ENCODE data around the gene TMEM169. TPM values are rescaled to one million over a fixed set of nuclear protein-coding genes. Genes with fewer than 3 reads are reported as not detected.

TMEM169 gene
- total and polyA plus RNA-seq, 10 of the 15 experiments (the other 5 are each of a cell fraction or from before 2014, with no cell fraction given), result 0.23 to 3.2 (median 2.3) TPM

DNA sequence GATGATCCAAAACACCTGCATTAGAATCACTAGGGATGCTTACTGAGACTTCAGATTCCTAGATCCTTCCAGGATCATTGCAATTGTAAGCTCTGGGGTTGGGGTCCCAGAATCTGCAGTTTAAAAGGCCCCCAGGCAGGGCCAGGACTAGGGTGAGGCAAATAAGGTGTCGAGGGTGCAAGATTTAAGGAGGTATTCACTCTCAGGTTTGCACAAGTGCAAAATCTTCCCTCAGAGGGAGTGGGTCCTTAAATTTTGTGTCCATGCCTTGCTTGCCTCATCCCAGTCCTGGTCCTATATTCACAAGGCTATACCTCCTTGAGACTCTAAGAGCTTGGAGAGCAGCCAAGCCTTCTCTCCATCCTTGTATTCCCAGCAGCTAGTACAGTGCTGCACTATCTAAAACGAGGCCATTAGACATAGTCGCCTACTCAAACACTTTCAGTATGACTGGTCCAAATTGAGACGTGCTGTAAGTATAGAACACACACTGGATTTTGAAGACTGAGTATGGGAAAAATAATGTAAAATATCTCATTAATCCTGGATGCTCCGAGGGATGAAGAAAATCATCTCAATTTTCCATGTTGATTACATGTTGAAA is 36.7 kb upstream of the TMEM169 start (continued):
- TF ChIP-seq, protein P1, sequence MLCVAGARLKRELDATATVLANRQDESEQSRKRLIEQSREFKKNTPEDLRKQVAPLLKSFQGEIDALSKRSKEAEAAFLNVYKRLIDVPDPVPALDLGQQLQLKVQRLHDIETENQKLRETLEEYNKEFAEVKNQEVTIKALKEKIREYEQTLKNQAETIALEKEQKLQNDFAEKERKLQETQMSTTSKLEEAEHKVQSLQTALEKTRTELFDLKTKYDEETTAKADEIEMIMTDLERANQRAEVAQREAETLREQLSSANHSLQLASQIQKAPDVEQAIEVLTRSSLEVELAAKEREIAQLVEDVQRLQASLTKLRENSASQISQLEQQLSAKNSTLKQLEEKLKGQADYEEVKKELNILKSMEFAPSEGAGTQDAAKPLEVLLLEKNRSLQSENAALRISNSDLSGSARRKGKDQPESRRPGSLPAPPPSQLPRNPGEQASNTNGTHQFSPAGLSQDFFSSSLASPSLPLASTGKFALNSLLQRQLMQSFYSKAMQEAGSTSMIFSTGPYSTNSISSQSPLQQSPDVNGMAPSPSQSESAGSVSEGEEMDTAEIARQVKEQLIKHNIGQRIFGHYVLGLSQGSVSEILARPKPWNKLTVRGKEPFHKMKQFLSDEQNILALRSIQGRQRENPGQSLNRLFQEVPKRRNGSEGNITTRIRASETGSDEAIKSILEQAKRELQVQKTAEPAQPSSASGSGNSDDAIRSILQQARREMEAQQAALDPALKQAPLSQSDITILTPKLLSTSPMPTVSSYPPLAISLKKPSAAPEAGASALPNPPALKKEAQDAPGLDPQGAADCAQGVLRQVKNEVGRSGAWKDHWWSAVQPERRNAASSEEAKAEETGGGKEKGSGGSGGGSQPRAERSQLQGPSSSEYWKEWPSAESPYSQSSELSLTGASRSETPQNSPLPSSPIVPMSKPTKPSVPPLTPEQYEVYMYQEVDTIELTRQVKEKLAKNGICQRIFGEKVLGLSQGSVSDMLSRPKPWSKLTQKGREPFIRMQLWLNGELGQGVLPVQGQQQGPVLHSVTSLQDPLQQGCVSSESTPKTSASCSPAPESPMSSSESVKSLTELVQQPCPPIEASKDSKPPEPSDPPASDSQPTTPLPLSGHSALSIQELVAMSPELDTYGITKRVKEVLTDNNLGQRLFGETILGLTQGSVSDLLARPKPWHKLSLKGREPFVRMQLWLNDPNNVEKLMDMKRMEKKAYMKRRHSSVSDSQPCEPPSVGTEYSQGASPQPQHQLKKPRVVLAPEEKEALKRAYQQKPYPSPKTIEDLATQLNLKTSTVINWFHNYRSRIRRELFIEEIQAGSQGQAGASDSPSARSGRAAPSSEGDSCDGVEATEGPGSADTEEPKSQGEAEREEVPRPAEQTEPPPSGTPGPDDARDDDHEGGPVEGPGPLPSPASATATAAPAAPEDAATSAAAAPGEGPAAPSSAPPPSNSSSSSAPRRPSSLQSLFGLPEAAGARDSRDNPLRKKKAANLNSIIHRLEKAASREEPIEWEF (IDR thresholded peaks at IDR 0.05; ENCODE audit: insufficient replicate concordance, low read depth, low read length), result no peak
- TF ChIP-seq ATF7 (IDR thresholded peaks at IDR 0.05; ENCODE audit: low read depth), result peak; percentile 30; the same call in 1 of the 2 replicates
- TF ChIP-seq, protein P2, sequence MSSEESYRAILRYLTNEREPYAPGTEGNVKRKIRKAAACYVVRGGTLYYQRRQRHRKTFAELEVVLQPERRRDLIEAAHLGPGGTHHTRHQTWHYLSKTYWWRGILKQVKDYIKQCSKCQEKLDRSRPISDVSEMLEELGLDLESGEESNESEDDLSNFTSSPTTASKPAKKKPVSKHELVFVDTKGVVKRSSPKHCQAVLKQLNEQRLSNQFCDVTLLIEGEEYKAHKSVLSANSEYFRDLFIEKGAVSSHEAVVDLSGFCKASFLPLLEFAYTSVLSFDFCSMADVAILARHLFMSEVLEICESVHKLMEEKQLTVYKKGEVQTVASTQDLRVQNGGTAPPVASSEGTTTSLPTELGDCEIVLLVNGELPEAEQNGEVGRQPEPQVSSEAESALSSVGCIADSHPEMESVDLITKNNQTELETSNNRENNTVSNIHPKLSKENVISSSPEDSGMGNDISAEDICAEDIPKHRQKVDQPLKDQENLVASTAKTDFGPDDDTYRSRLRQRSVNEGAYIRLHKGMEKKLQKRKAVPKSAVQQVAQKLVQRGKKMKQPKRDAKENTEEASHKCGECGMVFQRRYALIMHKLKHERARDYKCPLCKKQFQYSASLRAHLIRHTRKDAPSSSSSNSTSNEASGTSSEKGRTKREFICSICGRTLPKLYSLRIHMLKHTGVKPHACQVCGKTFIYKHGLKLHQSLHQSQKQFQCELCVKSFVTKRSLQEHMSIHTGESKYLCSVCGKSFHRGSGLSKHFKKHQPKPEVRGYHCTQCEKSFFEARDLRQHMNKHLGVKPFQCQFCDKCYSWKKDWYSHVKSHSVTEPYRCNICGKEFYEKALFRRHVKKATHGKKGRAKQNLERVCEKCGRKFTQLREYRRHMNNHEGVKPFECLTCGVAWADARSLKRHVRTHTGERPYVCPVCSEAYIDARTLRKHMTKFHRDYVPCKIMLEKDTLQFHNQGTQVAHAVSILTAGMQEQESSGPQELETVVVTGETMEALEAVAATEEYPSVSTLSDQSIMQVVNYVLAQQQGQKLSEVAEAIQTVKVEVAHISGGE (CRISPR knock-in tag; IDR thresholded peaks at IDR 0.05), result no peak
- TF ChIP-seq RELA (IDR thresholded peaks at IDR 0.05; ENCODE audit: borderline replicate concordance, partially characterized antibody), result no peak
- TF ChIP-seq, protein P3, sequence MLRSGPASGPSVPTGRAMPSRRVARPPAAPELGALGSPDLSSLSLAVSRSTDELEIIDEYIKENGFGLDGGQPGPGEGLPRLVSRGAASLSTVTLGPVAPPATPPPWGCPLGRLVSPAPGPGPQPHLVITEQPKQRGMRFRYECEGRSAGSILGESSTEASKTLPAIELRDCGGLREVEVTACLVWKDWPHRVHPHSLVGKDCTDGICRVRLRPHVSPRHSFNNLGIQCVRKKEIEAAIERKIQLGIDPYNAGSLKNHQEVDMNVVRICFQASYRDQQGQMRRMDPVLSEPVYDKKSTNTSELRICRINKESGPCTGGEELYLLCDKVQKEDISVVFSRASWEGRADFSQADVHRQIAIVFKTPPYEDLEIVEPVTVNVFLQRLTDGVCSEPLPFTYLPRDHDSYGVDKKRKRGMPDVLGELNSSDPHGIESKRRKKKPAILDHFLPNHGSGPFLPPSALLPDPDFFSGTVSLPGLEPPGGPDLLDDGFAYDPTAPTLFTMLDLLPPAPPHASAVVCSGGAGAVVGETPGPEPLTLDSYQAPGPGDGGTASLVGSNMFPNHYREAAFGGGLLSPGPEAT (IDR thresholded peaks at IDR 0.05; ENCODE audit: low read depth), result peak; percentile 73; the same call in 1 of the 2 replicates
- TF ChIP-seq EGR1 (IDR thresholded peaks at IDR 0.05; ENCODE audit: borderline replicate concordance in 1 of 2, low read depth in 2 of 2, low read length in 2 of 2), result 0 out of 3 replicates have a peak, but pooled peaks of 1 of the 2 experiments have one; percentile 32
- TF ChIP-seq IKZF1 (conservative IDR thresholded peaks at IDR 0.05), result peak; percentile 80
- TF ChIP-seq EP300 (IDR thresholded peaks at IDR 0.05; ENCODE audit: borderline replicate concordance in 1 of 2, control insufficient read depth in 1 of 2, low read depth in 2 of 2, low read length in 2 of 2), result peak in 1 of 2 experiments; percentile 48; a peak in 1 of 4 replicates
- TF ChIP-seq IRF4 (IDR thresholded peaks at IDR 0.05; ENCODE audit: low read depth, low read length), result peak; percentile 98
- no peak for TF ChIP-seq ATF3 (IDR thresholded peaks at IDR 0.05; ENCODE audit: borderline replicate concordance, extremely low read depth, low read depth, low read length)
- no peak for TF ChIP-seq CBX5 (IDR thresholded peaks at IDR 0.05; ENCODE audit: low read depth)
- TF ChIP-seq POLR2A (IDR thresholded peaks at IDR 0.05; ENCODE audit: low read depth, low read length), result no peak
- peak; percentile 81 for TF ChIP-seq DPF2 (IDR thresholded peaks at IDR 0.05)
- TF ChIP-seq PAX5 (IDR thresholded peaks at IDR 0.05; ENCODE audit: borderline replicate concordance, low read depth, low read length), result no peak
- 0 out of 2 replicates have a peak, but pooled peaks have one; percentile 36 for TF ChIP-seq GATAD2B (conservative IDR thresholded peaks at IDR 0.05; ENCODE audit: low read depth)
- no peak for TF ChIP-seq CBFB (IDR thresholded peaks at IDR 0.05; ENCODE audit: low read depth)
- peak in 1 of 2 experiments; percentile 10; a peak in 1 of 4 replicates for TF ChIP-seq BHLHE40 (IDR thresholded peaks at IDR 0.05; ENCODE audit: borderline replicate concordance in 1 of 2, low read depth in 2 of 2, low read length in 1 of 2)
